ENCODE results near the gene INF2.

DNA sequence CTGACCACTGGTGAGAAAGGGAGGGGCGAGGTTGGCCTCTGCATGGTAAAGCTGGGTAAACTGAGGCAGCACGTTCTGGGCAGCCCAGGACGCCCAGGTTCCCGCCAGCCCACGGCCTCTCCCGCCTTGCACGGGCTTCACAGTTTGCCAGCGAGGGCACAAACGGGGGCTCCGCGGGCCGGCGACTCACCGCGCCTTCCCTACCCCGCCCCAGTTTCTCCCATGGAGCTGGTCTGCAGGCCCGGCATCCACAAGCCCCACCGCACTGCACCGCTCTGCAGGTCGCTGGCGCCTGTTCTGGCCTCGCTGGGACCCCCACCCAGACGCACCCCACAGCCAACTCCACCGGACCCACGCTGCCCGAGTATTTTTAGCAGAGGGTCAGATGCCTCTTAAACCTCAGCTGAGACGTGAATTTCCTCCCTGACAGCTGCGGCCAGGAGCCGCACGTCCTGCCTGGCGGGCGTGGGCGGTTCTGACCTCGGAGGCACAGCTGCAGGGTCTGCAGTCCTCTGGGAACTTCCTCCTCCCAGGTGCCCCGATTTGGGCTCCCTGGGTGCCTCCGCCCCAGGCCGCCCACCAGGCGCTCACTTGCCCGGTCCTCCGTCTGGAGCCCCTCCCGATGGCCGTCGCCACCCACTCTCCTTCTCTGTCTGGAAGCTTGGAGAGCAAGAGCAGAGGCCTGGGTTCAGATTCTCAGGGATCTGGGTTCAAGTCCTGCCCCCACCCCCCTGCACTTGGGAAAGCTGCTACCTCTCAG lies 29.5 kb upstream of the INF2 start:
- TF ChIP-seq, protein P1, sequence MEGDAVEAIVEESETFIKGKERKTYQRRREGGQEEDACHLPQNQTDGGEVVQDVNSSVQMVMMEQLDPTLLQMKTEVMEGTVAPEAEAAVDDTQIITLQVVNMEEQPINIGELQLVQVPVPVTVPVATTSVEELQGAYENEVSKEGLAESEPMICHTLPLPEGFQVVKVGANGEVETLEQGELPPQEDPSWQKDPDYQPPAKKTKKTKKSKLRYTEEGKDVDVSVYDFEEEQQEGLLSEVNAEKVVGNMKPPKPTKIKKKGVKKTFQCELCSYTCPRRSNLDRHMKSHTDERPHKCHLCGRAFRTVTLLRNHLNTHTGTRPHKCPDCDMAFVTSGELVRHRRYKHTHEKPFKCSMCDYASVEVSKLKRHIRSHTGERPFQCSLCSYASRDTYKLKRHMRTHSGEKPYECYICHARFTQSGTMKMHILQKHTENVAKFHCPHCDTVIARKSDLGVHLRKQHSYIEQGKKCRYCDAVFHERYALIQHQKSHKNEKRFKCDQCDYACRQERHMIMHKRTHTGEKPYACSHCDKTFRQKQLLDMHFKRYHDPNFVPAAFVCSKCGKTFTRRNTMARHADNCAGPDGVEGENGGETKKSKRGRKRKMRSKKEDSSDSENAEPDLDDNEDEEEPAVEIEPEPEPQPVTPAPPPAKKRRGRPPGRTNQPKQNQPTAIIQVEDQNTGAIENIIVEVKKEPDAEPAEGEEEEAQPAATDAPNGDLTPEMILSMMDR (IDR thresholded peaks at IDR 0.05; ENCODE audit: low read depth, low read length, missing input control) = no peak
- TF ChIP-seq GABPA (IDR thresholded peaks at IDR 0.05 in 1 of 2, conservative IDR thresholded peaks at IDR 0.05 in 1 of 2) (no peak), JUND (IDR thresholded peaks at IDR 0.05) (no peak), YY1 (IDR thresholded peaks at IDR 0.05) (no peak), RXRA (IDR thresholded peaks at IDR 0.05) (no peak), RAD21 (IDR thresholded peaks at IDR 0.05) (no peak), HNF4G (IDR thresholded peaks at IDR 0.05) (no peak), NR2F2 (IDR thresholded peaks at IDR 0.05) (no peak), TAF1 (conservative IDR thresholded peaks at IDR 0.05) (no peak), EGR1 (IDR thresholded peaks at IDR 0.05; ENCODE audit: low read depth in 2 of 2) (no peak), FOXA2 (IDR thresholded peaks at IDR 0.05) (no peak)
- TF ChIP-seq, protein P2, sequence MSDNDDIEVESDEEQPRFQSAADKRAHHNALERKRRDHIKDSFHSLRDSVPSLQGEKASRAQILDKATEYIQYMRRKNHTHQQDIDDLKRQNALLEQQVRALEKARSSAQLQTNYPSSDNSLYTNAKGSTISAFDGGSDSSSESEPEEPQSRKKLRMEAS (IDR thresholded peaks at IDR 0.05) = no peak
- TF ChIP-seq, protein P3, sequence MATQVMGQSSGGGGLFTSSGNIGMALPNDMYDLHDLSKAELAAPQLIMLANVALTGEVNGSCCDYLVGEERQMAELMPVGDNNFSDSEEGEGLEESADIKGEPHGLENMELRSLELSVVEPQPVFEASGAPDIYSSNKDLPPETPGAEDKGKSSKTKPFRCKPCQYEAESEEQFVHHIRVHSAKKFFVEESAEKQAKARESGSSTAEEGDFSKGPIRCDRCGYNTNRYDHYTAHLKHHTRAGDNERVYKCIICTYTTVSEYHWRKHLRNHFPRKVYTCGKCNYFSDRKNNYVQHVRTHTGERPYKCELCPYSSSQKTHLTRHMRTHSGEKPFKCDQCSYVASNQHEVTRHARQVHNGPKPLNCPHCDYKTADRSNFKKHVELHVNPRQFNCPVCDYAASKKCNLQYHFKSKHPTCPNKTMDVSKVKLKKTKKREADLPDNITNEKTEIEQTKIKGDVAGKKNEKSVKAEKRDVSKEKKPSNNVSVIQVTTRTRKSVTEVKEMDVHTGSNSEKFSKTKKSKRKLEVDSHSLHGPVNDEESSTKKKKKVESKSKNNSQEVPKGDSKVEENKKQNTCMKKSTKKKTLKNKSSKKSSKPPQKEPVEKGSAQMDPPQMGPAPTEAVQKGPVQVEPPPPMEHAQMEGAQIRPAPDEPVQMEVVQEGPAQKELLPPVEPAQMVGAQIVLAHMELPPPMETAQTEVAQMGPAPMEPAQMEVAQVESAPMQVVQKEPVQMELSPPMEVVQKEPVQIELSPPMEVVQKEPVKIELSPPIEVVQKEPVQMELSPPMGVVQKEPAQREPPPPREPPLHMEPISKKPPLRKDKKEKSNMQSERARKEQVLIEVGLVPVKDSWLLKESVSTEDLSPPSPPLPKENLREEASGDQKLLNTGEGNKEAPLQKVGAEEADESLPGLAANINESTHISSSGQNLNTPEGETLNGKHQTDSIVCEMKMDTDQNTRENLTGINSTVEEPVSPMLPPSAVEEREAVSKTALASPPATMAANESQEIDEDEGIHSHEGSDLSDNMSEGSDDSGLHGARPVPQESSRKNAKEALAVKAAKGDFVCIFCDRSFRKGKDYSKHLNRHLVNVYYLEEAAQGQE (IDR thresholded peaks at IDR 0.05) = no peak
- TF ChIP-seq, protein P4, sequence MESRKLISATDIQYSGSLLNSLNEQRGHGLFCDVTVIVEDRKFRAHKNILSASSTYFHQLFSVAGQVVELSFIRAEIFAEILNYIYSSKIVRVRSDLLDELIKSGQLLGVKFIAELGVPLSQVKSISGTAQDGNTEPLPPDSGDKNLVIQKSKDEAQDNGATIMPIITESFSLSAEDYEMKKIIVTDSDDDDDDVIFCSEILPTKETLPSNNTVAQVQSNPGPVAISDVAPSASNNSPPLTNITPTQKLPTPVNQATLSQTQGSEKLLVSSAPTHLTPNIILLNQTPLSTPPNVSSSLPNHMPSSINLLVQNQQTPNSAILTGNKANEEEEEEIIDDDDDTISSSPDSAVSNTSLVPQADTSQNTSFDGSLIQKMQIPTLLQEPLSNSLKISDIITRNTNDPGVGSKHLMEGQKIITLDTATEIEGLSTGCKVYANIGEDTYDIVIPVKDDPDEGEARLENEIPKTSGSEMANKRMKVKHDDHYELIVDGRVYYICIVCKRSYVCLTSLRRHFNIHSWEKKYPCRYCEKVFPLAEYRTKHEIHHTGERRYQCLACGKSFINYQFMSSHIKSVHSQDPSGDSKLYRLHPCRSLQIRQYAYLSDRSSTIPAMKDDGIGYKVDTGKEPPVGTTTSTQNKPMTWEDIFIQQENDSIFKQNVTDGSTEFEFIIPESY (IDR thresholded peaks at IDR 0.05) = no peak
